ENCODE data around the gene TOP2B. TPM values are rescaled to one million over a fixed set of nuclear protein-coding genes. Genes with fewer than 3 reads are reported as not detected.

The TOP2B gene, protein sequence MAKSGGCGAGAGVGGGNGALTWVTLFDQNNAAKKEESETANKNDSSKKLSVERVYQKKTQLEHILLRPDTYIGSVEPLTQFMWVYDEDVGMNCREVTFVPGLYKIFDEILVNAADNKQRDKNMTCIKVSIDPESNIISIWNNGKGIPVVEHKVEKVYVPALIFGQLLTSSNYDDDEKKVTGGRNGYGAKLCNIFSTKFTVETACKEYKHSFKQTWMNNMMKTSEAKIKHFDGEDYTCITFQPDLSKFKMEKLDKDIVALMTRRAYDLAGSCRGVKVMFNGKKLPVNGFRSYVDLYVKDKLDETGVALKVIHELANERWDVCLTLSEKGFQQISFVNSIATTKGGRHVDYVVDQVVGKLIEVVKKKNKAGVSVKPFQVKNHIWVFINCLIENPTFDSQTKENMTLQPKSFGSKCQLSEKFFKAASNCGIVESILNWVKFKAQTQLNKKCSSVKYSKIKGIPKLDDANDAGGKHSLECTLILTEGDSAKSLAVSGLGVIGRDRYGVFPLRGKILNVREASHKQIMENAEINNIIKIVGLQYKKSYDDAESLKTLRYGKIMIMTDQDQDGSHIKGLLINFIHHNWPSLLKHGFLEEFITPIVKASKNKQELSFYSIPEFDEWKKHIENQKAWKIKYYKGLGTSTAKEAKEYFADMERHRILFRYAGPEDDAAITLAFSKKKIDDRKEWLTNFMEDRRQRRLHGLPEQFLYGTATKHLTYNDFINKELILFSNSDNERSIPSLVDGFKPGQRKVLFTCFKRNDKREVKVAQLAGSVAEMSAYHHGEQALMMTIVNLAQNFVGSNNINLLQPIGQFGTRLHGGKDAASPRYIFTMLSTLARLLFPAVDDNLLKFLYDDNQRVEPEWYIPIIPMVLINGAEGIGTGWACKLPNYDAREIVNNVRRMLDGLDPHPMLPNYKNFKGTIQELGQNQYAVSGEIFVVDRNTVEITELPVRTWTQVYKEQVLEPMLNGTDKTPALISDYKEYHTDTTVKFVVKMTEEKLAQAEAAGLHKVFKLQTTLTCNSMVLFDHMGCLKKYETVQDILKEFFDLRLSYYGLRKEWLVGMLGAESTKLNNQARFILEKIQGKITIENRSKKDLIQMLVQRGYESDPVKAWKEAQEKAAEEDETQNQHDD (N-terminal part only)
- total RNA-seq: 161 and 186 TPM in 2 replicates

DNA sequence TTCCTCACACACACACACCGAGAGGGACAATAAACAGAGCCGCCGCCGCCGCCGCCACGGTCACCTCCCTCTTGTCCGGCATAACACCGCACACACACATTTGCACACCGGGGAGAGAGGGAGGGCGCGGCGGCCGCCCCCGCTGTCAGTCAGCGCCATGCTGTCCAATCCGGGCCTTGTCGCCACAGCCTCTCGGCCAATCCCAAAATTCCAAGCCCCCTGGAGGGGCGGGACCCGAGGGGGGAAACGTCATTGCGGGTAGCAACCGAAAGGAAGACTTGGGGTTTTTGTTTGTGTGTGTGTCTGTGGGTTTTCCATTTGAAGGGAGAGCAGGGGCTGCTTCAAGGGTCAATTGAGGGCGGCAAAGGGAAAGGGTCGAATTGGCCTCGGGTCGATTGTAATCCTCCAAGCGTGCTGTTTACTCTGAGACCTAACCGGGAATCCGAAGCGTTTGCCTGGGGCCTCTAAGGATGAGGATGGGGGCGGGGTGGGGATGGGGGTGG, at the start of gene TOP2B:
TOP2B (minus strand) TSS at position 96 of the 503 bp plus-strand sequence. CDS start 610 bp downstream, outside the sequence.

Small RNA genes within 50 kb of the gene (small RNA-seq; reads per million reads assigned to genes)
- gene CRIP1P2 (not detected), gene RF01161 (not detected), gene RF02271 (not detected)

Other genes with a start within 250 kb of the TOP2B start
- gene RARB, start 236.6 kb downstream of the TOP2B start, total RNA-seq: 17.6 and 25.6 TPM in 2 replicates
- 39.6 and 43.1 TPM in 2 replicates for gene NGLY1, start 118.5 kb upstream of the TOP2B start, total RNA-seq
- gene OXSM, start 125.2 kb upstream of the TOP2B start, total RNA-seq: 12.1 and 14.4 TPM in 2 replicates